ENCODE data around the gene THADA.
A peak's percentile ranks its signal among the peaks of the same experiment; 100 is the strongest.

THADA gene

DNA sequence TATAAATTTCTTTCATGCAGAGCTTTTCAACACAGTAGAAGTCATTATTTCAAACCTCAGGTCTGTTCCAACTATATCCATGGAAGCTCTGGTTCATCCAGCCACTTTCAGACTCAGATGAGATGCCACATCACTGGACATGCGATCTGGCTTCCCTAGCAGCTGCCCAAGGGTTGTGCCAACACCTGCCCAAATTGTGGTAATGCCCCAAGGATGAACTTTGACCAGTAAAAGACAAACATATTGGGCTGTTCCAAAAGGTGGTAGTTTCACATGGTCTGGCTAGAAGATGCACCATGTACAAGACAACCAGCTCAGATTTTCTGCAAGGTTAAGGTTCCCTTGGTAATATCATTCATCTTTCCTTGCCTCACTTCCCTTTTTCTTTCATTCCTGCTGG is 101.9 kb downstream of the THADA start:
- DNase-seq (ENCODE audit: low read depth): no peak

DNA sequence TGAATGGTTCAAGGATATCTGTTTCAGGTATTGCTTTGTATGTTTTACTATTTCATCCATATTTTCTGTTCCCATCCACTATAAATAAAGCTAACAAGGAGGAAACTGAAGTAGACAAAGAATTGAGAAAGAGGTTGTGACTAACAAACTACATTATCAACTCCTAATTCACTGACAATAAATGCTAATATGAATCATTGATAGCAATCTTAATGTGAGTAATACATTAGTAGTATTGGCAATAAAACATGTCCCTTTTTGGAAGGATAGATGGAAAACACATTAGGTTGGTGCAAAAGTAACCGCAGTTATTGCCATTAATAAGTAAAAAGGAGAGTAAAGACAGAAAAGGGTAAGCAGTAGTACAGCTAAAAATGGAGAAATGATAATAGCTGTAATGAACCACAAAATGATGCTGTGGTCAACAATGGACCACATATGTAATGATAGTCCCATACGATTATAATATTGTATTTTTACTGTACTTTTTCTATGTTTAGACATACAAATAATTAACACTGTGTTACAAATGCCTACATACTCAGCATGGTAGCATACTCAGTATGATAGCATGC is 104.7 kb downstream of the THADA start:
- no peak for DNase-seq (ENCODE audit: low read depth)

DNA sequence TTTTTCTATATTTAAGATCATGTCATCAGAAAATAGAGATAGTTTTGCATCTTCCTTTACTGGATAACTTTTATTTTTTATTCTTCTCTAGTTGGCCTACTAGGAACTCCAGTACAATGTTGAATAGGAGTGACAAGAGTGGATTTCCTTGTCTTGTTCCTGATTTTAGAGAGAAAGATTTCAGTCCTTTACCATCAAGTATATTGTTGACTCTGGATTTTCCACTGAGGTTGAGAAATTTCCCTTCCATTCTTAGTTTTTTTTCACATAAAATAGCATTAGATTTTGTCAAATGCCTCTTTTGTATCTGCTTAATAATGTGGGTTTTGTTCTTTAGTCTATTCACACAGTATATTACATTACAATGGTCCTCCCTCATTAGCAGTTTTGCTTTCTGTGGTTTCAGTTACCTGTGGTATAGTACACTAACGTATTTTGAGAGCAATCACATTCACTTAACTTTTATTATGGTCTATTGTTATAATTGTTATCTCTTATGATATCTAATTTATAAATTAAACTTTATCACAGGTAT is 105.5 kb downstream of the THADA start:
- DNase-seq (ENCODE audit: low read depth): no peak

- no peak for DNase-seq (ENCODE audit: low read depth)
Measured at GRCh38 chr2:43488737-43489136, 107.1 kb downstream of the THADA start.

DNA sequence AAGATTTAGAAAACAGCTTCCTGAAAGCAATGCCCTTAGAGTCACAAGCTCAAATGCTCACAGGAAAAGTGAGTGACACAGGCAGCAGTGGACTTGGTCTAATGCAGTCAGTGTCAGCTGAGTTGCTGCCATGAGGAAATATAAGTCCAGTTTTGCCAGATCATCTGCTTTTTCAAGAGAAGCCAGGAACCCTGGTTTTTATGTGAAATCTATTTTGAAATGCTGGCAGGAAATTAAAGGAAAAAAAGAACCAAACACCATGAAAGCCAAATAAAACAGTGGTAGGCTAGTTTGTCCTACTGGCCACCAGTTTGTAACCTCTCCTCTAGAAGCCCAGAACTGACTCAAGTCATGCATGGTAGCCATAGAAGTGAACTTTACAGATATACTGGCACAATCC is 109.2 kb downstream of the THADA start:
- DNase-seq (ENCODE audit: low read depth): no peak

DNA sequence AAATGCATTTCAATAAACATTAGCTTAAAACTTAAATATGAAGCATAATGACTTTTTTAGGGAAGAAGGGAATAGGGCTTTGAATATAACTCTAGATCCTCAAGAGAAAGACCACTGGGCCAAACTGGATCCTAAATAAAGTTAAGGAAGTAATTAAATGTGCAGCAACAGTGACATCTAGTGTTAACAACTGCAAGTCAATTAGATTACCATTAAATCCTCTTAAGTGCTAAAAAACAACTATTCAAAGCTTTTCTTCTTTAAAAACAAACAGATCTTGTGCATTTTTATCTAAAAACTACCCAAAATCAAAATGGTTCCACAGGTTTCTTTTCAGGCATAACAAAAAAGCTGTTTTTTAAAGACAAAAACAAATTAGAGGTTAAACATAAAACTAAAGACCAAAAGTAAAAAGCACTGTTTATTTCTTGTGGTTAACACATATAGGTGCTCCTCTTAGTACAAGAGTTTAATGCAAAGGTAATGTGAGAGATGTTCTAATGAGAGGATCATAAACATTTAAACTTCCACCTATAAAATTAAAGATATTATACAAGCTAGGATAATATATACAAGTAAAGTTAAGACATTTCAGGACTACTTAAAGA is 111.4 kb downstream of the THADA start:
- peak; percentile 47 for DNase-seq (ENCODE audit: low read depth)

DNA sequence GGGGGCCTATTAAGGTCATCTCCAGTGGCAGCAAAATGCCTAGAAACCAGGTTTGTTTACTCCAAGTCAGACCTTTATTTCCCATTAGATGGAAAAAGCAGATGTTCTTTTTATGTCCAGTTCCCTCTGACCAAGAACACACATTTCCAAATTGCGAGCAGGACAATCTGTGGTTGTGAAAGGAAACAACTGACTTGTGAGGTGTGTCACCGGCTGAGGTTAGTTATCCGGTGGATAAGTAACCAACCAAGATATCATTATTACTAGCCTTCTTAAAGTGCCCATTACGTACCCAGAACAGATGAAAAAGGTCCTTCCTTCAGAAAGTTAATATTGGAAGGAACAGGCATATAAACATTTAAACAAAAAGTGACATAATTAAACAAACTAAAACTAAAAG is 112.9 kb downstream of the THADA start:
- DNase-seq (ENCODE audit: low read depth): no peak

GRCh38 chr2:43481927-43482542 is 113.8 kb downstream of the THADA start:
- DNase-seq (ENCODE audit: low read depth): no peak

- DNase-seq (ENCODE audit: low read depth): no peak
Measured at GRCh38 chr2:43480874-43481273, 115.0 kb downstream of the THADA start.

- DNase-seq (ENCODE audit: low read depth): no peak
Measured at GRCh38 chr2:43478412-43479086, 117.3 kb downstream of the THADA start.

DNA sequence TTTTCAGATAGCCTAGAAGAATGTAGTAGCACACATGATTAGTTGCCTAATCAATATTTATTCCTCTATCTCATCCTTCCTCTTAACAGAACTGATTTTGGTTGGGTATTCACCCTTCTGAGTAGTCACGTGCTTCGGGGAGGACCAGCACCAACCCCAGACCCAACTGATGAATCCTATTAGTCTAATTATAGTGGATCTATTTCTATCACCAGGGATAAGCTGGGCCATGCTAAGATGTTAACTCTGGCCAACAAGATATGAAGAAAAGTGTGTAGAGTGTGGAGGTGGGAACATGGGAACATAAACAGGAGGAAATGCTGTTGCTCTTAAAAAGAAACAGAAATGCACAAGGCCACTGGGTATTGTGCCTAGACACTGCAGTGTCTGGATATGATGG is 119.9 kb downstream of the THADA start:
- no peak for DNase-seq (ENCODE audit: low read depth)

- no peak for DNase-seq (ENCODE audit: low read depth)
Measured at GRCh38 chr2:43475137-43475846, 120.5 kb downstream of the THADA start.

DNA sequence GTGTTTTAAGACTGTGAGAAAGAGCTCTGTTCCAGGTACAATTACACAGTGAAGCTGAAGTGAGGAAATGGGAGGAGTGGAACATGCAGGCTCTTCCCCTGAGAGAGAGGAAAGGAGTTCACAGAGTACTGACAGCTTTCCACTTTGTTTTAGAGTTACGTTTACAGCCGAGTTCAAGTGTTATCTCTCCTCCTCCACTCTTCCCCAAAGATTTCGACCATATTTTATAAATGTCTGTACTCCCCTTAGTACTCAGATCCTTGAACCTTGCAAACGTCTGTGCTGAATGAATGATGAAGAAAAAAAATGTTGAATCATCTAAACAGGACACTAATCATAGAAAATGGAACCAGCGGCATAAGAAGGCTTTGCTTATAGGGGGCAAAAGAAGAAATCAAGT is 121.6 kb downstream of the THADA start:
- DNase-seq (ENCODE audit: low read depth): no peak

GRCh38 chr2:43473767-43474166 is 122.1 kb downstream of the THADA start:
- no peak for DNase-seq (ENCODE audit: low read depth)

GRCh38 chr2:43472527-43473194 is 123.2 kb downstream of the THADA start:
- DNase-seq (ENCODE audit: low read depth): no peak

GRCh38 chr2:43469713-43470112 is 126.1 kb downstream of the THADA start:
- DNase-seq (ENCODE audit: low read depth): no peak

DNA sequence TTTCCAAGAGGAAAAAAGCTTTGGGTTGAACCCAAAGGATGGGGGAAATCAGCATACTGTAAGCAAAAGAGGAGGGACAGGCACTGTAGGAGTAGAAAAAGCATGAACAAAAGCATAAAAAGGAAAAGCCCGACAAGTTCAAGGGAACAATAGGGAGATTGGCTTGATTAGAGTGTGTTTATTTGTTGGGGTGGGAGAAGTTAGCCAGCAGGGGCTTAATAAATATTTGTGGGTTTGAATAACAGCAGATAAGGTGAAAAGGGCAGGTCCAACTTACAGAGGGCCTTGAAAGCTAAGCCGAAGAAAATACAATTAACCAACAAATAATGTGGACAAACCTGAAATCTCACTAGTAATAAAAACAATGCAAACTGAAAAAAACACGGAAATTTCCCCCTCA is 126.7 kb downstream of the THADA start:
- no peak for DNase-seq (ENCODE audit: low read depth)

DNA sequence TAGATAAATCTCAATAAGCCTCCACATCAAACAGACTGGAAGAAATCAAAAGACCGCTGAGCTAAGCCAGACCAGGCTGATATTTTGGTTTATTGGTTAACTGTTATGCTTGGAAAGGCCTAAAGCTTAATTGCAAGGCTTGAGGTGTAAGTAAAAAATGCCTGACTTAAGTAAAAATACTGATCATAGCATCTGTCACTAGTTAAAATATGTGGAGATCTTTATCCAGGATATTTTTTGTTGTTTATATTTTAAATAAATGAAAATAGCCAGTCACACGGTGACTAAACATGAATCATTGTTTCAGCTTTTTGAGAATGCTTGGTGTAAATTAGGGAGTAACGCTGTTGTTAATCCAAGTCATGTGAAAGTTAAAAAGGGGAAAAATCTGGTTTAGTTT is 127.9 kb downstream of the THADA start:
- peak; percentile 60 for DNase-seq (ENCODE audit: low read depth)

GRCh38 chr2:43465234-43465633 is 130.6 kb downstream of the THADA start:
- DNase-seq (ENCODE audit: low read depth): no peak

GRCh38 chr2:43464590-43464989 is 131.2 kb downstream of the THADA start:
- no peak for DNase-seq (ENCODE audit: low read depth)

- no peak for DNase-seq (ENCODE audit: low read depth)
Measured at GRCh38 chr2:43462866-43463641, 132.8 kb downstream of the THADA start.
